H1 (cell line): ENCODE results near the gene PCDH9. TPM values are rescaled to one million over a fixed set of nuclear protein-coding genes. Genes with fewer than 3 reads are reported as not detected.

Experiments used
- CTCF ChIA-PET: fragments of 300-600 bp; sonication (Branson Sonifier 250); formaldehyde crosslinking; loops from one replicate; lab custom pipeline; 2021; ENCODE audit not compliant: partially characterized antibody; lab: Charles Lee
- POLR2A ChIA-PET: fragments of 300-600 bp; sonication (Branson Sonifier 250); formaldehyde crosslinking; loops from one replicate; lab custom pipeline; 2021; ENCODE audit warnings: inconsistent platforms; ENCODE audit not compliant: partially characterized antibody; lab: Charles Lee
- DNase-seq, 2 experiments: peaks; one replicate each; pipeline versions ENCODE4 v3.0.0 to v3.0.0-alpha.2; 2010 to 2022; ENCODE audit warnings: low spot score in 2 of 2, low read depth in 1 of 2, mixed read lengths in 1 of 2
- FAIRE-seq: peaks from 2 replicates; lab custom pipeline; 2011; peaks lifted over from hg19 to GRCh38; lab: Jason Lieb, UNC
- H2AFZ ChIP-seq: 2 replicates; pipeline ENCODE4 v1.8.1; 2012; ENCODE audit warnings: low read length, inconsistent platforms
- H2AK5ac ChIP-seq: 2 replicates; pipeline ENCODE4 v1.6.1; 2013; ENCODE audit warnings: low read depth, low read length
- H2BK120ac ChIP-seq: replicated peaks from 2 replicates; pipeline ENCODE3; 2013; ENCODE audit warnings: low read depth, low read length, inconsistent platforms
- H2BK12ac ChIP-seq: 2 replicates; pipeline ENCODE4 v1.6.1; 2013; ENCODE audit warnings: low read depth, low read length
- H2BK15ac ChIP-seq: 2 replicates; pipeline ENCODE4 v1.6.1; 2013; ENCODE audit warnings: low read length
- H2BK20ac ChIP-seq: 2 replicates; pipeline ENCODE4 v1.6.1; 2013; ENCODE audit warnings: low read length
- H2BK5ac ChIP-seq: 2 replicates; pipeline ENCODE4 v1.6.1; 2013; ENCODE audit warnings: low read depth, low read length
- H3K14ac ChIP-seq: 2 replicates; pipeline ENCODE4 v1.6.1; 2013; ENCODE audit warnings: inconsistent platforms; ENCODE audit not compliant: insufficient read length
- H3K18ac ChIP-seq: 2 replicates; pipeline ENCODE4 v1.6.1; 2013; ENCODE audit warnings: low read length; ENCODE audit errors: extremely low read depth
- H3K23ac ChIP-seq: 2 replicates; pipeline ENCODE4 v1.6.1; 2013; ENCODE audit warnings: inconsistent platforms; ENCODE audit not compliant: insufficient read length
- H3K23me2 ChIP-seq: 2 replicates; pipeline ENCODE4 v1.6.1; 2013; ENCODE audit warnings: low read depth, low read length
- H3K27ac ChIP-seq: 2 replicates; pipeline ENCODE4 v1.6.1; 2011; ENCODE audit warnings: low read depth, low read length, inconsistent platforms
- H3K27me3 ChIP-seq, 4 experiments: replicated peaks in 1 of 4; 1 replicate in 1 of 4; 2 replicates in 3 of 4; pipeline versions ENCODE4 v1.6.1 to v1.8.1; 2011 to 2013; ENCODE audit warnings: low read length in 3 of 4, mild to moderate bottlenecking in 3 of 4, inconsistent platforms in 2 of 4, mixed read lengths in 2 of 4, moderate library complexity in 1 of 4; ENCODE audit not compliant: control insufficient read depth in 3 of 4, insufficient read depth in 3 of 4; ENCODE audit errors: extremely low read depth in 1 of 4
- H3K36me3 ChIP-seq, 4 experiments: 2 replicates each; pipeline versions ENCODE4 v1.6.1 to v1.8.1; 2011 to 2013; ENCODE audit warnings: mild to moderate bottlenecking in 4 of 4, low read length in 3 of 4, moderate library complexity in 2 of 4, control low read depth in 1 of 4, inconsistent platforms in 1 of 4; ENCODE audit not compliant: insufficient read depth in 4 of 4, control insufficient read depth in 2 of 4
- H3K4ac ChIP-seq: replicated peaks from 2 replicates; pipeline ENCODE3; 2013; ENCODE audit warnings: low read length, low read depth, mixed read lengths, inconsistent platforms; ENCODE audit not compliant: insufficient read length
- H3K4me1 ChIP-seq, 4 experiments: replicated peaks in 1 of 4; 1 replicate in 1 of 4; 2 replicates in 3 of 4; pipeline versions ENCODE4 v1.6.1 to v1.8.1; 2011 to 2013; ENCODE audit warnings: low read length in 3 of 4, inconsistent platforms in 2 of 4, mixed read lengths in 1 of 4; ENCODE audit not compliant: insufficient read depth in 4 of 4, control insufficient read depth in 3 of 4
- H3K4me2 ChIP-seq, 2 experiments: 2 replicates each; pipeline versions ENCODE4 v1.6.1 to v1.8.1; 2011 to 2013; ENCODE audit warnings: low read depth in 2 of 2, low read length in 2 of 2, control low read depth in 1 of 2, inconsistent platforms in 1 of 2, mild to moderate bottlenecking in 1 of 2; ENCODE audit not compliant: insufficient read depth in 1 of 2
- H3K4me3 ChIP-seq, 4 experiments: fragments of 200-600, 300-600 bp in 1 of 4; sonication (generic), shearing (Covaris generic), sonication (Bioruptor Twin) in 1 of 4; 2 replicates each; pipeline versions ENCODE4 v1.5.1 to v1.8.1; 2011 to 2016; ENCODE audit warnings: low read length in 4 of 4, low read depth in 3 of 4, control low read depth in 2 of 4, inconsistent platforms in 2 of 4, mild to moderate bottlenecking in 2 of 4, mixed read lengths in 1 of 4, moderate library complexity in 1 of 4; ENCODE audit not compliant: insufficient read depth in 2 of 4; ENCODE audit errors: extremely low read depth in 1 of 4
- H3K56ac ChIP-seq: replicated peaks from 2 replicates; pipeline ENCODE3; 2013; ENCODE audit warnings: low read depth, mild to moderate bottlenecking, mixed read lengths, low read length, inconsistent platforms; ENCODE audit not compliant: insufficient read length
- H3K79me1 ChIP-seq: 2 replicates; pipeline ENCODE4 v1.6.1; 2013; ENCODE audit warnings: low read depth, low read length, control low read depth
- H3K79me2 ChIP-seq, 2 experiments: 2 replicates each; pipeline versions ENCODE4 v1.6.1 to v1.8.1; 2012 to 2013; ENCODE audit warnings: low read length in 2 of 2, mild to moderate bottlenecking in 2 of 2, inconsistent platforms in 1 of 2; ENCODE audit not compliant: insufficient read depth in 2 of 2, control insufficient read depth in 1 of 2
- H3K9ac ChIP-seq, 4 experiments: replicated peaks in 1 of 4; 1 replicate in 1 of 4; 2 replicates in 3 of 4; pipeline versions ENCODE4 v1.6.1 to v1.8.1; 2011 to 2013; ENCODE audit warnings: low read depth in 3 of 4, low read length in 3 of 4, control low read depth in 2 of 4, mild to moderate bottlenecking in 2 of 4, moderate library complexity in 2 of 4, inconsistent platforms in 1 of 4; ENCODE audit errors: extremely low read depth in 1 of 4
- H3K9me3 ChIP-seq, 2 experiments: 2 replicates each; pipeline versions ENCODE4 v1.6.1 to v1.8.1; 2012 to 2013; ENCODE audit warnings: mild to moderate bottlenecking in 2 of 2, moderate library complexity in 2 of 2, control low read depth in 1 of 2, inconsistent platforms in 1 of 2, low read depth in 1 of 2, low read length in 1 of 2, mixed read lengths in 1 of 2; ENCODE audit not compliant: insufficient read depth in 2 of 2
- H4K20me1 ChIP-seq, 2 experiments: replicated peaks in 1 of 2; 2 replicates each; pipeline versions ENCODE3 to v1.8.1; 2011 to 2013; ENCODE audit warnings: inconsistent platforms in 2 of 2, low read length in 2 of 2, mild to moderate bottlenecking in 1 of 2; ENCODE audit not compliant: insufficient read depth in 2 of 2, control insufficient read depth in 1 of 2
- H4K5ac ChIP-seq: 2 replicates; pipeline ENCODE4 v1.6.1; 2013; ENCODE audit warnings: low read length, low read depth, mixed read lengths, inconsistent platforms; ENCODE audit not compliant: insufficient read length
- H4K8ac ChIP-seq: 2 replicates; pipeline ENCODE4 v1.8.0; 2013; ENCODE audit warnings: mild to moderate bottlenecking, moderate library complexity, low read length, inconsistent platforms; ENCODE audit not compliant: insufficient read depth; ENCODE audit errors: extremely low read depth
- H4K91ac ChIP-seq: replicated peaks from 2 replicates; pipeline ENCODE3; 2013; ENCODE audit warnings: low read length, mixed read lengths, inconsistent platforms; ENCODE audit not compliant: insufficient read length
- ASH2L ChIP-seq: fragments of 200-600, 300-600 bp; sonication (generic); IDR thresholded peaks from one replicate; pipeline ENCODE4 v1.7.1; 2017; ENCODE audit warnings: low read length
- ATF3 ChIP-seq: IDR thresholded peaks from 2 replicates; pipeline ENCODE4 v1.6.1; 2011; ENCODE audit warnings: low read depth, mild to moderate bottlenecking, low read length; ENCODE audit not compliant: insufficient read depth
- MAX ChIP-seq: IDR thresholded peaks from 2 replicates; pipeline ENCODE4 v1.6.1; 2012; ENCODE audit warnings: inconsistent platforms
- RAD21 ChIP-seq, 2 experiments: IDR thresholded peaks in 1 of 2; conservative IDR thresholded peaks in 1 of 2; 2 replicates each; pipeline ENCODE4 v1.6.1; 2011; ENCODE audit warnings: low read depth in 2 of 2, low read length in 2 of 2, improper control_type of control experiment in 1 of 2, inconsistent platforms in 1 of 2, mild to moderate bottlenecking in 1 of 2, moderate library complexity in 1 of 2
- SP4 ChIP-seq: IDR thresholded peaks from 2 replicates; pipeline ENCODE4 v1.6.1; 2012; ENCODE audit warnings: low read length, inconsistent platforms
- WGBS, 2 experiments: shearing (Covaris generic) in 1 of 2; methylation state at CpG; one replicate each; pipeline versions ENCODE4 v1.1.6 to v1.1.7; 2013 to 2015; ENCODE audit warnings: low lambda C conversion rate in 2 of 2, mixed read lengths in 2 of 2, inconsistent platforms in 1 of 2, low coverage in 1 of 2, missing lambda C conversion rate in 1 of 2; ENCODE audit not compliant: insufficient replicate concordance in 2 of 2, insufficient coverage in 1 of 2, insufficient read length in 1 of 2; ENCODE audit errors: extremely low coverage in 1 of 2, missing lambda C conversion rate in 1 of 2; 5-methylcytosine and 5-hydroxymethylcytosine counted together
- polyA plus RNA-seq, 7 experiments: library from polyadenylated mRNA; depleted of rRNA in 3 of 7; stranded (reverse) in 5 of 7; unstranded in 2 of 7; fragments of >200 nt in 5 of 7; fragments of 200-250 nt in 2 of 7; gene quantifications; 1 replicate in 5 of 7; 2 replicates in 1 of 7; 4 replicates in 1 of 7; pipeline versions ENCODE4 v1.2.1 to v1.2.3, GENCODE V29; 2011 to 2013; ENCODE audit warnings: missing spikeins in 2 of 7, mixed read lengths in 2 of 7
- total RNA-seq: library from RNA; stranded (reverse); fragmentation: NEBNext Ultra II Directional; extraction: Animal tissue kit (Norgen Biotek cat#: 25700); gene quantifications from 2 replicates; pipeline ENCODE4 v1.2.1, GENCODE V29; 2021

PCDH9 gene
- total and polyA plus RNA-seq, 2 of the 8 experiments (the other 6 are each of a cell fraction or from before 2014, with no cell fraction given), result 0.12 to 0.60 TPM

GRCh38 chr13:66807251-66807650 lies 422.9 kb downstream of the PCDH9 start:
- CTCF ChIA-PET, result interaction anchor here (0.5 to 1.1 kb wide), 2 partner anchors 34 to 187 kb away, joined by 3 read pairs; no protein-coding TSS in a partner anchor
- H3K4me2 ChIP-seq, result no peak overlapping the region
- no peaks in the 10 kb centered on the region for H3K23me2 ChIP-seq
- H3K79me2 ChIP-seq, result no peaks in the 10 kb centered on the region
- no peak overlapping the region for H2BK120ac ChIP-seq
- 95% methylated on average over 1 of the region's 1 CpG; no CpG with 5 or more reads in 1 of the 2 experiments for WGBS, 2 experiments
- no peak for TF ChIP-seq ATF3
- TF ChIP-seq RAD21 (IDR thresholded peaks at IDR 0.05 in 1 of 2, conservative IDR thresholded peaks at IDR 0.05 in 1 of 2; ENCODE audit: low read depth in 2 of 2, low read length in 2 of 2), result no peak
- no peak for TF ChIP-seq MAX
- no peak for TF ChIP-seq SP4
- no peak for TF ChIP-seq ASH2L
- no peak overlapping the region for H4K91ac ChIP-seq
- H2BK12ac ChIP-seq, result no peak overlapping the region
- no peak overlapping the region for H3K23ac ChIP-seq
- H3K36me3 ChIP-seq, result no peaks in the 10 kb centered on the region
- no peak overlapping the region for H2BK20ac ChIP-seq
- H2AK5ac ChIP-seq, result no peak overlapping the region
- H3K4me3 ChIP-seq, result no peak overlapping the region
- no peak overlapping the region for H2BK5ac ChIP-seq
- no peak overlapping the region for H2AFZ ChIP-seq
- H4K8ac ChIP-seq, result no peak overlapping the region
- no peaks in the 10 kb centered on the region for H4K20me1 ChIP-seq
- no peak overlapping the region for H3K18ac ChIP-seq
- H3K9me3 ChIP-seq, result 0 out of 4 replicates have a peak, but pooled peaks cover 0 to 3% of the 10 kb centered on the region in 2 experiments
- no peak overlapping the region for H3K9ac ChIP-seq
- no peak overlapping the region for H3K56ac ChIP-seq
- POLR2A ChIA-PET, result no interaction called here
- FAIRE-seq (no peak), DNase-seq (no peak)
- H3K14ac ChIP-seq, result no peak overlapping the region
- H3K79me1 ChIP-seq, result no peaks in the 10 kb centered on the region
- H2BK15ac ChIP-seq, result no peak overlapping the region
- no peak overlapping the region for H4K5ac ChIP-seq
- no peaks in the 10 kb centered on the region for H3K27me3 ChIP-seq
- H3K4ac ChIP-seq, result no peak overlapping the region
- H3K27ac ChIP-seq, result no peak overlapping the region
- H3K4me1 ChIP-seq, result no peaks in the 10 kb centered on the region; a peak in 1 of 7 replicates
